HG03060 (cell line): ENCODE measurements around the gene IL17C.

ENCODE experiments used
- ATAC-seq: cut with Tn5 transposase; IDR thresholded peaks from one replicate; pipeline ENCODE4 v1.9.1; 2021; ENCODE audit warnings: low read depth, moderate number of reproducible peaks; ENCODE audit not compliant: unreplicated experiment

Gene IL17C

GRCh38 chr16:88638323-88639230 is at the start of gene IL17C:
Gene IL17C, plus strand, starts transcription at chr16:88638572. Its CDS starts 70 bp downstream, at chr16:88638642.
- ATAC-seq = no peak

GRCh38 chr16:88588754-88589153 is 49.6 kb upstream of the IL17C start:
- ATAC-seq = no peak

- no peak for ATAC-seq
Observed at GRCh38 chr16:88589441-88589840, 48.9 kb upstream of the IL17C start.

GRCh38 chr16:88591577-88592021 is 46.8 kb upstream of the IL17C start:
- ATAC-seq = peak; percentile 56

- ATAC-seq = no peak
Observed at GRCh38 chr16:88593061-88593460, 45.3 kb upstream of the IL17C start.

GRCh38 chr16:88593489-88593888 is 44.9 kb upstream of the IL17C start:
- ATAC-seq = no peak

- ATAC-seq = no peak
Observed at GRCh38 chr16:88593910-88594309, 44.5 kb upstream of the IL17C start.

- no peak for ATAC-seq
Observed at GRCh38 chr16:88595101-88595500, 43.3 kb upstream of the IL17C start.

GRCh38 chr16:88595921-88596320 is 42.5 kb upstream of the IL17C start:
- no peak for ATAC-seq

GRCh38 chr16:88596483-88596882 is 41.9 kb upstream of the IL17C start:
- no peak for ATAC-seq

GRCh38 chr16:88597856-88598491 is 40.4 kb upstream of the IL17C start:
- no peak for ATAC-seq

- ATAC-seq = no peak
Observed at GRCh38 chr16:88599092-88599733, 39.2 kb upstream of the IL17C start.

- ATAC-seq = no peak
Observed at GRCh38 chr16:88599825-88600538, 38.4 kb upstream of the IL17C start.

- no peak for ATAC-seq
Observed at GRCh38 chr16:88600539-88600896, 37.9 kb upstream of the IL17C start.

- no peak for ATAC-seq
Observed at GRCh38 chr16:88601313-88602036, 36.9 kb upstream of the IL17C start.

GRCh38 chr16:88602091-88602490 is 36.3 kb upstream of the IL17C start:
- no peak for ATAC-seq

GRCh38 chr16:88605186-88606147 is 32.9 kb upstream of the IL17C start:
- ATAC-seq = no peak

- ATAC-seq = no peak
Observed at GRCh38 chr16:88606148-88606757, 32.1 kb upstream of the IL17C start.

- no peak for ATAC-seq
Observed at GRCh38 chr16:88608076-88608475, 30.3 kb upstream of the IL17C start.
